HepG2 (cell line): ENCODE data around the gene EMC9. TPM values are rescaled to one million over a fixed set of nuclear protein-coding genes. Genes with fewer than 3 reads are reported as not detected.

Source experiments
- AKNA ChIP-seq: sonication (generic); formaldehyde crosslinking; IDR thresholded peaks from 2 replicates; pipeline ENCODE4 v1.4.0; 2020; ENCODE audit warnings: missing genetic modification reagents, borderline replicate concordance
- ATF6 ChIP-seq: sonication (generic); formaldehyde crosslinking; conservative IDR thresholded peaks from 2 replicates; pipeline ENCODE4 v1.4.0; 2020; ENCODE audit warnings: missing genetic modification reagents
- CC2D1A ChIP-seq: sonication (generic); formaldehyde crosslinking; IDR thresholded peaks from 2 replicates; pipeline ENCODE4 v1.8.1; 2023; ENCODE audit warnings: mild to moderate bottlenecking, missing genetic modification reagents
- ISL2 ChIP-seq: sonication (generic); formaldehyde crosslinking; IDR thresholded peaks from 2 replicates; pipeline ENCODE4 v1.5.0; 2020; ENCODE audit warnings: missing genetic modification reagents
- MTF2 ChIP-seq: sonication (generic); formaldehyde crosslinking; IDR thresholded peaks from 2 replicates; pipeline ENCODE4 v1.5.0; 2020; ENCODE audit warnings: missing genetic modification reagents, borderline replicate concordance
- MZF1 ChIP-seq: sonication (generic); formaldehyde crosslinking; IDR thresholded peaks from 2 replicates; pipeline ENCODE4 v1.8.1; 2023; ENCODE audit warnings: mild to moderate bottlenecking, missing genetic modification reagents, borderline replicate concordance
- NR3C1 ChIP-seq: sonication (generic); formaldehyde crosslinking; IDR thresholded peaks from 2 replicates; pipeline ENCODE4 v1.4.0; 2020; ENCODE audit warnings: missing genetic modification reagents
- PTBP1 ChIP-seq: fragments of 200-400 bp; formaldehyde crosslinking; IDR thresholded peaks from 2 replicates; pipeline ENCODE4 v1.6.1; 2018; ENCODE audit warnings: low read length, low read depth; ENCODE audit not compliant: poor library complexity, severe bottlenecking
- RFXANK ChIP-seq: IDR thresholded peaks from 2 replicates; pipeline ENCODE4 v1.6.1; 2016
- SIN3B ChIP-seq: fragments of 150-350 bp; IDR thresholded peaks from 2 replicates; pipeline ENCODE4 v1.6.1; 2014; ENCODE audit warnings: low read length
- SNAI1 ChIP-seq: sonication (generic); formaldehyde crosslinking; IDR thresholded peaks from 2 replicates; pipeline ENCODE4 v1.5.0; 2020; ENCODE audit warnings: mild to moderate bottlenecking, missing genetic modification reagents, borderline replicate concordance
- XBP1 ChIP-seq: sonication (generic); formaldehyde crosslinking; IDR thresholded peaks from 2 replicates; pipeline ENCODE4 v1.5.0; 2020; ENCODE audit warnings: missing genetic modification reagents
- ZFP1 ChIP-seq: IDR thresholded peaks from 2 replicates; pipeline ENCODE4 v1.6.1; 2016
- ZMYM2 ChIP-seq: sonication (generic); formaldehyde crosslinking; IDR thresholded peaks from 2 replicates; pipeline ENCODE4 v1.8.0; 2022; ENCODE audit warnings: mild to moderate bottlenecking, missing genetic modification reagents
- ZNF232 ChIP-seq: sonication (generic); formaldehyde crosslinking; IDR thresholded peaks from 2 replicates; pipeline ENCODE4 v1.4.0; 2020; ENCODE audit warnings: missing genetic modification reagents, borderline replicate concordance
- ZNF317 ChIP-seq: sonication (generic); formaldehyde crosslinking; IDR thresholded peaks from 2 replicates; pipeline ENCODE4 v1.5.0; 2020; ENCODE audit warnings: mild to moderate bottlenecking, missing genetic modification reagents
- ZNF343 ChIP-seq: sonication (generic); formaldehyde crosslinking; IDR thresholded peaks from 2 replicates; pipeline ENCODE4 v1.4.0; 2020; ENCODE audit warnings: mild to moderate bottlenecking, missing genetic modification reagents
- polyA plus RNA-seq, 8 experiments: library from polyadenylated mRNA; depleted of rRNA in 3 of 8; stranded (reverse) in 7 of 8; unstranded in 1 of 8; fragments of >200 nt; fragmentation: Illumina TruSeq in 4 of 8; extraction: Trizol in 4 of 8; gene quantifications; 2 replicates each; pipeline versions ENCODE4 v1.2.1 to v1.2.3, GENCODE V29; 2011 to 2016; ENCODE audit warnings: low read depth in 4 of 8, missing spikeins in 1 of 8, mixed read lengths in 1 of 8; ENCODE audit not compliant: insufficient read depth in 1 of 8
- total RNA-seq, 5 experiments: library from RNA; depleted of rRNA; stranded (reverse); fragments of >200 nt; fragmentation: Illumina TruSeq; extraction: Trizol; gene quantifications; 2 replicates each; pipeline ENCODE4 v1.2.3, GENCODE V29; 2016; ENCODE audit warnings: low read depth in 1 of 5
- TF ChIP-seq, protein P1 (sequence below): sonication (generic); formaldehyde crosslinking; IDR thresholded peaks from 2 replicates; pipeline ENCODE4 v1.4.0; 2020; ENCODE audit warnings: mild to moderate bottlenecking, missing genetic modification reagents

Gene EMC9
- total and polyA plus RNA-seq, 2 of the 13 experiments (the other 11 are each of a cell fraction or from before 2014, with no cell fraction given): 60.5 to 78.7 TPM

GRCh38 chr14:24135834-24136683, 5.3 kb downstream of the EMC9 start, which contains the start of gene PSME1 (continued):
- TF ChIP-seq, protein P1, sequence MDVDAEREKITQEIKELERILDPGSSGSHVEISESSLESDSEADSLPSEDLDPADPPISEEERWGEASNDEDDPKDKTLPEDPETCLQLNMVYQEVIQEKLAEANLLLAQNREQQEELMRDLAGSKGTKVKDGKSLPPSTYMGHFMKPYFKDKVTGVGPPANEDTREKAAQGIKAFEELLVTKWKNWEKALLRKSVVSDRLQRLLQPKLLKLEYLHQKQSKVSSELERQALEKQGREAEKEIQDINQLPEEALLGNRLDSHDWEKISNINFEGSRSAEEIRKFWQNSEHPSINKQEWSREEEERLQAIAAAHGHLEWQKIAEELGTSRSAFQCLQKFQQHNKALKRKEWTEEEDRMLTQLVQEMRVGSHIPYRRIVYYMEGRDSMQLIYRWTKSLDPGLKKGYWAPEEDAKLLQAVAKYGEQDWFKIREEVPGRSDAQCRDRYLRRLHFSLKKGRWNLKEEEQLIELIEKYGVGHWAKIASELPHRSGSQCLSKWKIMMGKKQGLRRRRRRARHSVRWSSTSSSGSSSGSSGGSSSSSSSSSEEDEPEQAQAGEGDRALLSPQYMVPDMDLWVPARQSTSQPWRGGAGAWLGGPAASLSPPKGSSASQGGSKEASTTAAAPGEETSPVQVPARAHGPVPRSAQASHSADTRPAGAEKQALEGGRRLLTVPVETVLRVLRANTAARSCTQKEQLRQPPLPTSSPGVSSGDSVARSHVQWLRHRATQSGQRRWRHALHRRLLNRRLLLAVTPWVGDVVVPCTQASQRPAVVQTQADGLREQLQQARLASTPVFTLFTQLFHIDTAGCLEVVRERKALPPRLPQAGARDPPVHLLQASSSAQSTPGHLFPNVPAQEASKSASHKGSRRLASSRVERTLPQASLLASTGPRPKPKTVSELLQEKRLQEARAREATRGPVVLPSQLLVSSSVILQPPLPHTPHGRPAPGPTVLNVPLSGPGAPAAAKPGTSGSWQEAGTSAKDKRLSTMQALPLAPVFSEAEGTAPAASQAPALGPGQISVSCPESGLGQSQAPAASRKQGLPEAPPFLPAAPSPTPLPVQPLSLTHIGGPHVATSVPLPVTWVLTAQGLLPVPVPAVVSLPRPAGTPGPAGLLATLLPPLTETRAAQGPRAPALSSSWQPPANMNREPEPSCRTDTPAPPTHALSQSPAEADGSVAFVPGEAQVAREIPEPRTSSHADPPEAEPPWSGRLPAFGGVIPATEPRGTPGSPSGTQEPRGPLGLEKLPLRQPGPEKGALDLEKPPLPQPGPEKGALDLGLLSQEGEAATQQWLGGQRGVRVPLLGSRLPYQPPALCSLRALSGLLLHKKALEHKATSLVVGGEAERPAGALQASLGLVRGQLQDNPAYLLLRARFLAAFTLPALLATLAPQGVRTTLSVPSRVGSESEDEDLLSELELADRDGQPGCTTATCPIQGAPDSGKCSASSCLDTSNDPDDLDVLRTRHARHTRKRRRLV (CRISPR knock-in tag): 0 out of 2 replicates have a peak, but pooled peaks have one; percentile 77
- TF ChIP-seq ZNF232: peak; percentile 94
- no peak for TF ChIP-seq AKNA (CRISPR knock-in tag)
- TF ChIP-seq RFXANK: peak; percentile 68
- no peak for TF ChIP-seq MTF2 (CRISPR knock-in tag)
- no peak; the same call in 1 of the 2 replicates for TF ChIP-seq XBP1 (CRISPR knock-in tag)
- TF ChIP-seq CC2D1A (CRISPR knock-in tag): peak; percentile 65; the same call in 1 of the 2 replicates
- TF ChIP-seq SIN3B: no peak; the same call in 1 of the 2 replicates
- no peak for TF ChIP-seq ZNF343 (CRISPR knock-in tag)
- no peak for TF ChIP-seq SNAI1 (CRISPR knock-in tag)
- TF ChIP-seq ZFP1 (CRISPR knock-in tag): no peak; the same call in 1 of the 2 replicates
- TF ChIP-seq PTBP1: peak; percentile 76
- TF ChIP-seq ZNF317: peak; percentile 73
- no peak for TF ChIP-seq ZMYM2
- no peak; the same call in 1 of the 2 replicates for TF ChIP-seq ATF6 (CRISPR knock-in tag)
- TF ChIP-seq ISL2 (CRISPR knock-in tag): peak; percentile 83
- TF ChIP-seq NR3C1 (CRISPR knock-in tag): peak; percentile 84
- TF ChIP-seq MZF1 (CRISPR knock-in tag): 0 out of 2 replicates have a peak, but pooled peaks have one; percentile 65
